T-cell (primary cell): ENCODE results near the gene GYPC. TPM values are rescaled to one million over a fixed set of nuclear protein-coding genes. Genes with fewer than 3 reads are reported as not detected.
A peak's percentile ranks its signal among the peaks of the same experiment; 100 is the strongest.

Experiments used
- ATAC-seq, 4 experiments: fragments of 200-7000 bp in 3 of 4; fragments of 150-1000 bp in 1 of 4; cut with Tn5 transposase; replicated peaks in 1 of 4; 1 replicate in 3 of 4; 2 replicates in 1 of 4; pipeline ENCODE4 v1.10.0; 2021; ENCODE audit warnings: moderate library complexity in 3 of 4, mild to moderate bottlenecking in 2 of 4, moderate number of reproducible peaks in 1 of 4
- CTCF ChIA-PET, 2 donors: fragments of 300-600 bp; sonication (Branson Sonifier 250); formaldehyde crosslinking; loops; one replicate each; lab custom pipeline; 2022; ENCODE audit warnings: antibody characterized with exemption in 2 of 2; lab: Charles Lee
- POLR2A ChIA-PET, 2 donors: fragments of 300-600 bp; sonication (Branson Sonifier 250); formaldehyde crosslinking; loops; one replicate each; lab custom pipeline; 2022; ENCODE audit warnings: antibody characterized with exemption in 2 of 2; lab: Charles Lee
- DNase-seq, 35 experiments: peaks; one replicate each; pipeline versions ENCODE4 v3.0.0 to v3.0.0-alpha.2; 2013 to 2023
- H3K27ac ChIP-seq: one replicate; pipeline ENCODE4 v1.5.1; 2013; ENCODE audit warnings: low read length
- H3K27me3 ChIP-seq, 2 experiments: replicated peaks in 1 of 2; 1 replicate in 1 of 2; 2 replicates in 1 of 2; pipeline versions ENCODE4 v1.6.1 to v1.7.0; 2013; ENCODE audit warnings: low read length in 1 of 2, mixed read lengths in 1 of 2; ENCODE audit not compliant: control insufficient read depth in 2 of 2, insufficient read depth in 2 of 2; ENCODE audit errors: extremely low read depth in 1 of 2
- H3K36me3 ChIP-seq, 2 donors: 1 replicate in 1 of 2; 2 replicates in 1 of 2; pipeline versions ENCODE4 v1.6.1 to v1.7.0; 2013; ENCODE audit warnings: low read length in 1 of 2; ENCODE audit not compliant: control insufficient read depth in 2 of 2, insufficient read depth in 1 of 2; ENCODE audit errors: extremely low read depth in 1 of 2
- H3K4me1 ChIP-seq, 2 experiments: 1 replicate in 1 of 2; 2 replicates in 1 of 2; pipeline versions ENCODE4 v1.6.1 to v1.7.0; 2013; ENCODE audit warnings: low read length in 2 of 2, mixed read lengths in 1 of 2; ENCODE audit not compliant: insufficient read depth in 2 of 2, control insufficient read depth in 1 of 2; ENCODE audit errors: extremely low read depth in 1 of 2
- H3K4me3 ChIP-seq, 2 donors: 1 replicate in 1 of 2; 2 replicates in 1 of 2; pipeline versions ENCODE4 v1.5.1 to v1.7.0; 2013; ENCODE audit warnings: mild to moderate bottlenecking in 2 of 2, low read length in 1 of 2, moderate library complexity in 1 of 2; ENCODE audit not compliant: control insufficient read depth in 1 of 2; ENCODE audit errors: extremely low read depth in 1 of 2
- H3K9me3 ChIP-seq: 2 replicates; pipeline ENCODE4 v1.7.0; 2013
- H3K27ac Mint-ChIP-seq, 2 donors: one replicate each; pipeline ENCODE4 v1.8.0; 2020 to 2021; ENCODE audit warnings: mild to moderate bottlenecking in 2 of 2, mixed read lengths in 2 of 2
- H3K27me3 Mint-ChIP-seq, 2 donors: one replicate each; pipeline ENCODE4 v1.8.0; 2021 to 2022; ENCODE audit warnings: mixed read lengths in 2 of 2
- H3K36me3 Mint-ChIP-seq: one replicate; pipeline ENCODE4 v1.8.0; 2021; ENCODE audit warnings: mixed read lengths
- H3K4me1 Mint-ChIP-seq, 3 donors: one replicate each; pipeline ENCODE4 v1.8.0; 2020 to 2022; ENCODE audit warnings: mixed read lengths in 3 of 3, mild to moderate bottlenecking in 1 of 3
- H3K4me3 Mint-ChIP-seq, 3 donors: one replicate each; pipeline ENCODE4 v1.8.0; 2020 to 2022; ENCODE audit warnings: mild to moderate bottlenecking in 3 of 3, mixed read lengths in 3 of 3, moderate library complexity in 3 of 3
- H3K9me3 Mint-ChIP-seq, 3 donors: one replicate each; pipeline ENCODE4 v1.8.0; 2020 to 2022; ENCODE audit warnings: mixed read lengths in 3 of 3
- WGBS: methylation state at CpG from one replicate; pipeline ENCODE4 v1.1.5; 2013; ENCODE audit warnings: missing lambda C conversion rate; ENCODE audit not compliant: insufficient coverage; 5-methylcytosine and 5-hydroxymethylcytosine counted together
- total RNA-seq, 35 experiments: library from RNA in 6 of 35; stranded (reverse) in 6 of 35; fragments of 120-200 nt in 1 of 35; gene quantifications; one replicate each; pipeline versions ENCODE4 v1.2.1 to v1.2.4 and lab custom pipeline; 2013 to 2026

GYPC gene
- total RNA-seq, 5 donors from 2014 or later (not counting 1 experiment from before 2014, with no cell fraction given) = 109 to 137 (median 116) TPM

DNA sequence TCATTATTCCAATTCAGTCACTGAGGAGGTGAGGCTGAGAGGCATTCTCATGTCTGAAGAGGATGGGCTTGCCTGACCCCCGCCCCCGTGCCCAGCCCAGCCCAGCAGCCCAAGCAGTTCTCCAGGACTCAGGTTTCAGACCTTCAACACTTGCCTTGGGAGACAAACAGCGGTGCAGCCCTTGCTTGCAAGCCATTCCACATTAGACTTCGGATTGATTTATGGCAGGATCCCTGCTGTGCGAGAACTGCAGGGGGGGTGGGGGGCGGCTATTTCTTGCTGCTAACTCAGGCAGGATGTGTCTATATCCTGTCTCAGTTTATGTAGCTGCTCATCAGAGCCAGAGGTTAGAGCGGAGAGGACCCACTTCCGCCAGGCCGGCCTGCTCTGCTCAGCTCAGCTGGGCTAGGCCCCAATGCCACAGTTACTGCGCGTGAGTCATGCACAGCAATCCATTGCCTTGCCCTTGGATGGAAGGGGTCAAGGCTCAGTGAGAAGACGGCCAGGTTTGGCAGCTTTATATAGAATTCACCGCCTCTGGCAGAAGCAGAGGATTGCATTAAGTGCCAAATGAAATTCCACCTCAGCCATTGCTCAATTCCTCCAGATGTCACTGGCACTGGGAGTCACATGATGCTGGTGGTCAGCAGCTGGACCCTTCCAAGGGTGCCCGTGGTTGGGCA, 1.8 kb downstream of the GYPC start:
- Histone ChIP-seq H3K9me3 (no peaks in the 10 kb centered on the region), H3K27ac (peak overlapping the region; percentile 89), H3K4me3 (peak overlapping the region; percentile 88 to 97), H3K4me1 (peaks cover 42 to 66% of the 10 kb centered on the region in 2 experiments), H3K36me3 (peaks cover 0 to 3% of the 10 kb centered on the region in 2 donors), H3K27me3 (no peaks in the 10 kb centered on the region)
- ChIA-PET CTCF (interaction anchor here in 1 of 2 donors (1.0 to 1.2 kb wide), 2 partner anchors 26 to 119 kb away, joined by 3 read pairs; no protein-coding TSS in a partner anchor), POLR2A (interaction anchor here in 1 of 2 donors (0.6 to 0.8 kb wide), 2 partner anchors 102 to 132 kb away, joined by 3 read pairs; no protein-coding TSS in a partner anchor)
- WGBS = under 1% methylated on average over 11 of the region's 14 CpGs
- H3K4me1 Mint-ChIP-seq = peaks cover 70 to 73% (median 72%) of the 10 kb centered on the region in 3 donors
- H3K27ac Mint-ChIP-seq = peak overlapping the region; percentile 98 to 99
- ATAC-seq = peak; percentile 61 to 81 (median 78)
- no peaks in the 10 kb centered on the region for H3K27me3 Mint-ChIP-seq
- no peaks in the 10 kb centered on the region for H3K9me3 Mint-ChIP-seq
- H3K36me3 Mint-ChIP-seq = peaks cover 5% of the 10 kb centered on the region
- H3K4me3 Mint-ChIP-seq = peak overlapping the region; percentile 96 to 100 (median 99)
- DNase-seq = peak; percentile 51 to 84 (median 72)

- Mint-ChIP-seq H3K27me3 (no peaks in the 10 kb centered on the region), H3K4me3 (peak overlapping the region; percentile 96 to 100 (median 99)), H3K4me1 (peaks cover 76 to 80% (median 78%) of the 10 kb centered on the region in 3 donors), H3K9me3 (no peaks in the 10 kb centered on the region), H3K36me3 (peaks cover 5% of the 10 kb centered on the region), H3K27ac (peak overlapping the region; percentile 98 to 99)
- H3K27ac ChIP-seq = peak overlapping the region; percentile 89
- H3K9me3 ChIP-seq = no peaks in the 10 kb centered on the region
- peaks cover 48 to 72% of the 10 kb centered on the region in 2 experiments for H3K4me1 ChIP-seq
- DNase-seq = peak in 4 of 35 experiments; percentile 18 to 43 (median 26)
- ChIA-PET POLR2A (no interaction called here), CTCF (interaction anchor here in 1 of 2 donors (1.0 to 1.2 kb wide), 2 partner anchors 26 to 118 kb away, joined by 3 read pairs; no protein-coding TSS in a partner anchor)
- no peaks in the 10 kb centered on the region for H3K27me3 ChIP-seq
- H3K36me3 ChIP-seq = peaks cover 0 to 3% of the 10 kb centered on the region in 2 donors
- 33% methylated on average over 1 of the region's 2 CpGs for WGBS
- peak overlapping the region; percentile 88 to 97 for H3K4me3 ChIP-seq
- peak in 1 of 4 experiments; percentile 11 for ATAC-seq
These were observed 2.5 kb downstream of the GYPC start for GRCh38 chr2:126658319-126658904.

GRCh38 chr2:126658905-126659561, 3.1 kb downstream of the GYPC start:
- Mint-ChIP-seq H3K4me3 (peak overlapping the region; percentile 60 to 96 (median 78)), H3K27me3 (no peaks in the 10 kb centered on the region), H3K9me3 (no peaks in the 10 kb centered on the region), H3K4me1 (peaks cover 78 to 86% (median 84%) of the 10 kb centered on the region in 3 donors), H3K27ac (peak overlapping the region; percentile 98 to 99), H3K36me3 (peaks cover 10% of the 10 kb centered on the region)
- H3K9me3 ChIP-seq = no peaks in the 10 kb centered on the region
- peaks cover 0 to 3% of the 10 kb centered on the region in 2 donors for H3K36me3 ChIP-seq
- POLR2A ChIA-PET = no interaction called here
- peak overlapping the region; percentile 89 for H3K27ac ChIP-seq
- H3K27me3 ChIP-seq = no peaks in the 10 kb centered on the region
- CTCF ChIA-PET = interaction anchor here in 1 of 2 donors (0.7 kb wide), 3 partner anchors 56 to 261 kb away, joined by 3 to 7 read pairs (median 4); no protein-coding TSS in a partner anchor
- H3K4me3 ChIP-seq = peak overlapping the region in 1 of 2 donors; percentile 88
- 0% methylated on average over 2 of the region's 10 CpGs for WGBS
- ATAC-seq (no peak), DNase-seq (peak in 34 of 35 experiments; percentile 22 to 64 (median 42))
- peaks cover 51 to 79% of the 10 kb centered on the region in 2 experiments for H3K4me1 ChIP-seq

GRCh38 chr2:126659562-126660467, 3.9 kb downstream of the GYPC start:
- Histone ChIP-seq H3K27ac (peak overlapping the region; percentile 89), H3K27me3 (no peaks in the 10 kb centered on the region), H3K36me3 (peaks cover 0 to 3% of the 10 kb centered on the region in 2 donors), H3K4me1 (peaks cover 56 to 86% of the 10 kb centered on the region in 2 experiments), H3K9me3 (no peaks in the 10 kb centered on the region), H3K4me3 (peak overlapping the region in 1 of 2 donors; percentile 88)
- H3K36me3 Mint-ChIP-seq = peaks cover 13% of the 10 kb centered on the region
- ChIA-PET CTCF (interaction anchor here (0.7 to 1.4 kb wide), 6 partner anchors 12 to 262 kb away, joined by 3 to 7 read pairs (median 4); no protein-coding TSS in a partner anchor), POLR2A (interaction anchor here in 1 of 2 donors (0.7 kb wide), 1 partner anchor 31 kb away, joined by 8 read pairs; no protein-coding TSS in a partner anchor)
- ATAC-seq (no peak), DNase-seq (peak in 1 of 35 experiments; percentile 44)
- WGBS = 92% methylated on average over 16 of the region's 23 CpGs
- peak overlapping the region; percentile 98 to 99 for H3K27ac Mint-ChIP-seq
- peak overlapping the region; percentile 60 to 96 (median 78) for H3K4me3 Mint-ChIP-seq
- no peaks in the 10 kb centered on the region for H3K9me3 Mint-ChIP-seq
- H3K27me3 Mint-ChIP-seq = no peaks in the 10 kb centered on the region
- H3K4me1 Mint-ChIP-seq = peaks cover 83 to 93% (median 89%) of the 10 kb centered on the region in 3 donors

DNA sequence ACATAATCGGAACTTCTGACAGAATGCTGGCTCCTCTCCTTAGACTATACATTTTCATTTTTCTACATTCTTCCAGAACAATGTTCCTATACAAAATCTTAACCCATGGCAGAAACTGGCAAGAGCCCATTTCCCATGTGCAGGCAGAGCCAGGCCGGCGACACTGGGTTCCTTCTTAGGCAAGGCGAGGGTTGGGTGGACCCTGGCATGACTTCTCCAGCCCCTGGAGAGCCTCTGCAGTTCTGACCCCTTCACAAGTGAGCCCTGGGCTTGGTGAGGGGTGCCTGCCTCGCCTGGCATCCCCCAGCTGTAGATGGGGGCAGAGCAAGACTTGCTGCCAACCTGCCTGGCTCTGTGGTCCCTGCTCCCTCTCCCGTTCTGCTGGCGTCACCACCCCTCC, 5.0 kb downstream of the GYPC start:
- H3K4me1 ChIP-seq = peaks cover 60 to 87% of the 10 kb centered on the region in 2 experiments
- H3K4me3 ChIP-seq = no peak overlapping the region
- H3K9me3 ChIP-seq = no peaks in the 10 kb centered on the region
- 89% methylated on average over 7 of the region's 7 CpGs for WGBS
- peaks cover 13% of the 10 kb centered on the region for H3K36me3 Mint-ChIP-seq
- POLR2A ChIA-PET = no interaction called here
- peak overlapping the region; percentile 98 to 99 for H3K27ac Mint-ChIP-seq
- CTCF ChIA-PET = interaction anchor here in 1 of 2 donors (1.4 kb wide), 1 partner anchor 133 kb away, joined by 3 read pairs; no protein-coding TSS in a partner anchor
- DNase-seq = no peak
- peak overlapping the region; percentile 18 to 96 (median 22) for H3K4me3 Mint-ChIP-seq
- peak overlapping the region; percentile 89 for H3K27ac ChIP-seq
- H3K36me3 ChIP-seq = peaks cover 0 to 8% of the 10 kb centered on the region in 2 donors
- H3K27me3 ChIP-seq = no peaks in the 10 kb centered on the region
- H3K4me1 Mint-ChIP-seq = peaks cover 84 to 94% (median 89%) of the 10 kb centered on the region in 3 donors
- H3K27me3 Mint-ChIP-seq = no peaks in the 10 kb centered on the region
- no peaks in the 10 kb centered on the region for H3K9me3 Mint-ChIP-seq
- no peak for ATAC-seq
